Measurements from ENCODE around the gene CTXND1.

Gene CTXND1

GRCh38 chr15:80216911-80217310 is 35.1 kb downstream of the CTXND1 start:
- Histone ChIP-seq H3K4me1 (ENCODE audit: control insufficient read depth in 1 of 2, insufficient read depth in 1 of 2, low read depth in 1 of 2, low read length in 1 of 2) (no peaks in the 10 kb centered on the region), H3K27ac (no peak overlapping the region), H3K27me3 (peaks cover 45% of the 10 kb centered on the region), H3K9me3 (no peaks in the 10 kb centered on the region), H3K36me3 (no peaks in the 10 kb centered on the region), H3K4me3 (ENCODE audit: low read depth in 1 of 2, low read length in 1 of 2) (no peak overlapping the region)
- no peak for TF ChIP-seq CTCF (IDR thresholded peaks at IDR 0.05)

GRCh38 chr15:80216141-80216540 is 35.9 kb downstream of the CTXND1 start:
- peaks cover 37% of the 10 kb centered on the region for H3K27me3 ChIP-seq
- no peaks in the 10 kb centered on the region for H3K4me1 ChIP-seq (ENCODE audit: control insufficient read depth in 1 of 2, insufficient read depth in 1 of 2, low read depth in 1 of 2, low read length in 1 of 2)
- no peak overlapping the region for H3K4me3 ChIP-seq (ENCODE audit: low read depth in 1 of 2, low read length in 1 of 2)
- H3K36me3 ChIP-seq = no peaks in the 10 kb centered on the region
- no peak overlapping the region for H3K27ac ChIP-seq
- TF ChIP-seq CTCF (IDR thresholded peaks at IDR 0.05) = no peak
- no peaks in the 10 kb centered on the region for H3K9me3 ChIP-seq

GRCh38 chr15:80214910-80215309 is 37.1 kb downstream of the CTXND1 start:
- no peak overlapping the region for H3K4me3 ChIP-seq (ENCODE audit: low read depth in 1 of 2, low read length in 1 of 2)
- H3K27ac ChIP-seq = no peak overlapping the region
- peaks cover 30% of the 10 kb centered on the region for H3K27me3 ChIP-seq
- no peaks in the 10 kb centered on the region for H3K36me3 ChIP-seq
- TF ChIP-seq CTCF (IDR thresholded peaks at IDR 0.05) = no peak
- H3K4me1 ChIP-seq (ENCODE audit: control insufficient read depth in 1 of 2, insufficient read depth in 1 of 2, low read depth in 1 of 2, low read length in 1 of 2) = no peaks in the 10 kb centered on the region
- H3K9me3 ChIP-seq = no peaks in the 10 kb centered on the region

- Histone ChIP-seq H3K27me3 (peaks cover 43% of the 10 kb centered on the region), H3K36me3 (no peaks in the 10 kb centered on the region), H3K27ac (no peak overlapping the region), H3K4me1 (ENCODE audit: control insufficient read depth in 1 of 2, insufficient read depth in 1 of 2, low read depth in 1 of 2, low read length in 1 of 2) (no peaks in the 10 kb centered on the region), H3K4me3 (ENCODE audit: low read depth in 1 of 2, low read length in 1 of 2) (no peak overlapping the region), H3K9me3 (no peaks in the 10 kb centered on the region)
- no peak for TF ChIP-seq CTCF (IDR thresholded peaks at IDR 0.05)
Observed at GRCh38 chr15:80211976-80212375, 40.0 kb downstream of the CTXND1 start.

- Histone ChIP-seq H3K27me3 (peaks cover 46% of the 10 kb centered on the region), H3K27ac (no peak overlapping the region), H3K9me3 (no peaks in the 10 kb centered on the region), H3K4me1 (ENCODE audit: control insufficient read depth in 1 of 2, insufficient read depth in 1 of 2, low read depth in 1 of 2, low read length in 1 of 2) (no peaks in the 10 kb centered on the region), H3K36me3 (no peaks in the 10 kb centered on the region), H3K4me3 (ENCODE audit: low read depth in 1 of 2, low read length in 1 of 2) (no peak overlapping the region)
- no peak for TF ChIP-seq CTCF (IDR thresholded peaks at IDR 0.05)
Observed at GRCh38 chr15:80210611-80211573, 41.1 kb downstream of the CTXND1 start.
